Retina (tissue), 1 donor: Measurements from ENCODE around the gene SLC16A10.

Experiments
- DNase-seq: peaks from one replicate; pipeline ENCODE4 v3.0.0-alpha.2; 2016

SLC16A10 gene

DNA sequence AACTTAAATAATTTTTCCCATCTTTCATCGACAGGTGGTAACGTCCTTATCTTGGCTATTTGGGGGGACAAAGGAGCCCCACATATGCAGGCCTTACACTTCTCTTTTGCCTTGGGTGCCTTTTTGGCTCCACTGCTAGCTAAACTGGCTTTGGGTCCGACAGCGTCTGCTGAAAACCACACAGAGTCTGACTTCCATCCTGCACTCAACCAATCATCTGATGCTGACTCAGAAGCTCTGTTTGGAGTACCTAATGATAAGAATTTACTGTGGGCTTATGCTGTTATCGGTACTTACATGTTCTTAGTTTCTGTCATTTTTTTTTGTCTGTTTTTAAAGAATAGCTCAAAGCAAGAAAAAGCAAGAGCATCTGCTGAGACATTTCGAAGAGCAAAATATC is 178.5 kb downstream of the SLC16A10 start:
- DNase-seq, result no peak

GRCh38 chr6:111266276-111266675 is 179.0 kb downstream of the SLC16A10 start:
- DNase-seq, result no peak

GRCh38 chr6:111267764-111268333 is 180.5 kb downstream of the SLC16A10 start:
- no peak for DNase-seq

GRCh38 chr6:111269401-111269970 is 182.2 kb downstream of the SLC16A10 start:
- DNase-seq, result no peak

DNA sequence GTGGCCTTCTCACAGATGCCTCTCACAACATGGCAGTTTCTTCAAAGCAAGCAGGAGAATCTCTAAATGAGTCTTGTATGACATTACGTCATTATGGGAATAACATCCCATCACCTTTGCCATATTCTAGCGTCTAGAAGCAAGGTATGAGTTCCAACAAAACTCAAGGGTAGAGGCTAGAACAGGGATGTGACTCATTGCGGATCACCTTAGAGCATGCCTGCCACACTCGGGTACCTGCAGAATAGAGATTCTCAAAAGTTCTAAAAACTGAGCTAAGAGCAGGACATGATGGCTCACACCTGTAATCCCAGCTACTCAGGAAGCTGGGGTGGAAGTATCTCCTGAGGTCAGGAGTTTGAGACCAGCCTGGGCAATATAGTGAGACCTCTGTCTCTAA is 182.8 kb downstream of the SLC16A10 start:
- DNase-seq, result no peak

- no peak for DNase-seq
Measured at GRCh38 chr6:111274593-111275217, 187.4 kb downstream of the SLC16A10 start.

DNA sequence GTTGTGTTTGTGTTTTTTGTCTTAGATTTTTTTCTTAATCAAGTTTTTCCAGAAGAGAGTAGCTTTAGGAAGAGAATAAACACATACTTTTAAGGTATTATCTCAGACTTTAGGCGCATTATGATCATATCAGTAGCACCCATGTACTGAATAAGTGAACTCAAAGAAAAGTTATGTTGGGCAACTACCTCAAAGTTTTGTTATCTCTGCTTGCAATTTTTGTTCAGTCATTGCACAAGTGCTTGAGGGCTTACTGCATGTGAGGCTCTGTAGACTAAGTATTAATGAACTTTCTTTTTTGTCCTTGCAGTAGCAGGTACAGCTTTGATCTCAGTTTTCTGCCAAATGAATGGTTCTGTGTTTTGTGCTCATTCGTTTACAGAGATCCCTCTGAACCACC is 189.0 kb downstream of the SLC16A10 start:
- no peak for DNase-seq

DNA sequence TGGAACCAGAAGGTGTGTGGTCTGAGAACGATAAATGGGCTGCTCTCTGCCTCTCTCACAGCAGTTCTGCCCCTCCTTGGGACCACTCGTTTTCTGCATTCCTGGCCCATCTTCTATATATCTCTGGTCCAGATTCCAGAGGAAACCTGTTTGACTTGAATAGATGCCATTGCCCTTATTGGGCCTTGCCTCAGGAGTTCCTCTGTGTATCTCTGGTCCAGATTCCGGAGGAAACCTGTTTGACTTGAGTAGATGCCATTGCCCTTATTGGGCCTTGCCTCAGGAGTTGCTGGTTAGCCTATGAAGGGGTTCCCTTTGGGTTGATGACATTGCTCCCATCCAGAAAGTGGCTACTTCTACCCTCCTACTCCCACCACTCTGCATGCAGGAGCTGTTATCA is 189.4 kb downstream of the SLC16A10 start:
- DNase-seq, result no peak

DNA sequence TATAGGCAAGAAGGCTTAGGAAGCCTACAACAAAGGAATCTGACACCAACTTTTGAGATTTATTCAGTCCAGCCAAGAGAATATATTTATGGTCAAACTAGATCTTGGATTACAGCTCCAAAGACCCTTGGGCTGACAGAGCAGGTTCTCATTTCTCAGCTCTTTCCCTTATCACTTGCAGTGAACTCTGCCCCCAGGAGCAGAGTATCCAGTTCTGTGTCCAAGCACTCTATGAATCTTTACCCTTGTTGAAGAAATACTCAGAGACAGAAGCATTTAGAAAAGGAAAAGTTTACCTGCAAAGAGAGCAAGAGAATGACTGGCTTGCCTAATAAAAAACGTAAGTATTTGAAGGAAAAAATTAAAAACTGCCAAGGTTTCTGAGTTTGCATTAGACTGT is 190.5 kb downstream of the SLC16A10 start:
- DNase-seq, result no peak

GRCh38 chr6:111278731-111279130 is 191.4 kb downstream of the SLC16A10 start:
- DNase-seq, result no peak

- DNase-seq, result no peak
Measured at GRCh38 chr6:111280445-111280955, 193.2 kb downstream of the SLC16A10 start.
